ENCODE measurements around the gene NSMF. TPM values are rescaled to one million over a fixed set of nuclear protein-coding genes. Genes with fewer than 3 reads are reported as not detected.

NSMF gene
- total and polyA plus RNA-seq, 10 of the 15 experiments (the other 5 are each of a cell fraction or from before 2014, with no cell fraction given) = 0.13 to 44.3 (median 13.4) TPM

- TF ChIP-seq ETV6 (conservative IDR thresholded peaks at IDR 0.05 in 1 of 2, IDR thresholded peaks at IDR 0.05 in 1 of 2; ENCODE audit: borderline replicate concordance in 1 of 2, low read depth in 1 of 2) (no peak), EP300 (IDR thresholded peaks at IDR 0.05; ENCODE audit: borderline replicate concordance in 1 of 2, control insufficient read depth in 1 of 2, low read depth in 2 of 2, low read length in 2 of 2) (no peak), RBBP5 (conservative IDR thresholded peaks at IDR 0.05) (no peak), ZSCAN29 (IDR thresholded peaks at IDR 0.05) (0 out of 2 replicates have a peak, but pooled peaks have one; percentile 24), SPI1 (IDR thresholded peaks at IDR 0.05; ENCODE audit: borderline replicate concordance, insufficient read depth, low read depth, low read length) (no peak), RAD21 (IDR thresholded peaks at IDR 0.05; ENCODE audit: insufficient read depth, low read depth, low read length) (no peak), RAD51 (IDR thresholded peaks at IDR 0.05) (no peak)
Observed at GRCh38 chr9:137458194-137459151, 661 bp downstream of the NSMF start (continued).

- Histone ChIP-seq H3K9me3 (replicated peaks; ENCODE audit: control insufficient read depth, insufficient read depth, low read length) (no peaks in the 10 kb centered on the region), H2AFZ (ENCODE audit: control insufficient read depth, low read depth, low read length) (no peak overlapping the region), H3K27ac (ENCODE audit: control insufficient read depth, insufficient read depth) (no peak overlapping the region), H3K4me3 (peak overlapping the region; percentile 90), H3K36me3 (ENCODE audit: control insufficient read depth in 2 of 2, insufficient read depth in 2 of 2, low read length in 1 of 2) (no peaks in the 10 kb centered on the region), H3K9ac (ENCODE audit: control insufficient read depth, insufficient read depth, low read length) (peak overlapping the region; percentile 76; the same call in 1 of the 2 replicates), H3K27me3 (replicated peaks in 1 of 2; ENCODE audit: control insufficient read depth in 2 of 2, insufficient read depth in 2 of 2, low read length in 1 of 2) (no peaks in the 10 kb centered on the region), H3K4me2 (ENCODE audit: control insufficient read depth, insufficient read depth) (peak overlapping the region; percentile 98; the same call in 1 of the 2 replicates), H3K79me2 (ENCODE audit: control insufficient read depth, insufficient read depth, low read length) (peaks cover 9% of the 10 kb centered on the region), H4K20me1 (ENCODE audit: control insufficient read depth, insufficient read depth) (no peaks in the 10 kb centered on the region), H3K4me1 (ENCODE audit: control insufficient read depth, insufficient read depth, low read length) (peaks cover 34% of the 10 kb centered on the region)
- intact Hi-C loops (cut with micrococcal nuclease; ENCODE audit: unreplicated experiment) (no loop called here), in situ Hi-C loops (cut with MboI) (no loop called here)
- DNase-seq (ENCODE audit: low read depth, low spot score) (no peak), FAIRE-seq (no peak), ATAC-seq (no peak)
- WGBS (ENCODE audit: insufficient coverage, insufficient replicate concordance, low lambda C conversion rate, missing lambda C conversion rate) = 93% methylated on average over 44 of the region's 44 CpGs
- TSS peak; percentile 65 for BruUV-seq (replicated peaks)
- RAD21 ChIA-PET (ENCODE audit: unreplicated experiment) = no interaction called here
- POLR2A ChIA-PET = interaction anchor here (0.6 kb wide), 1 partner anchor 119 kb away, joined by 3 read pairs; no protein-coding TSS in a partner anchor
- SMC1A ChIA-PET (ENCODE audit: uncharacterized antibody, unreplicated experiment) = interaction anchor here (0.5 kb wide), 1 partner anchor 150 kb away, joined by 3 read pairs; no protein-coding TSS in a partner anchor
- CTCF ChIA-PET = no interaction called here
- no peak for TF ChIP-seq ETV6 (conservative IDR thresholded peaks at IDR 0.05 in 1 of 2, IDR thresholded peaks at IDR 0.05 in 1 of 2; ENCODE audit: borderline replicate concordance in 1 of 2, low read depth in 1 of 2)
- TF ChIP-seq FOXK2 (IDR thresholded peaks at IDR 0.05) = no peak
- no peak for TF ChIP-seq NBN (IDR thresholded peaks at IDR 0.05)
- TF ChIP-seq, protein P1, sequence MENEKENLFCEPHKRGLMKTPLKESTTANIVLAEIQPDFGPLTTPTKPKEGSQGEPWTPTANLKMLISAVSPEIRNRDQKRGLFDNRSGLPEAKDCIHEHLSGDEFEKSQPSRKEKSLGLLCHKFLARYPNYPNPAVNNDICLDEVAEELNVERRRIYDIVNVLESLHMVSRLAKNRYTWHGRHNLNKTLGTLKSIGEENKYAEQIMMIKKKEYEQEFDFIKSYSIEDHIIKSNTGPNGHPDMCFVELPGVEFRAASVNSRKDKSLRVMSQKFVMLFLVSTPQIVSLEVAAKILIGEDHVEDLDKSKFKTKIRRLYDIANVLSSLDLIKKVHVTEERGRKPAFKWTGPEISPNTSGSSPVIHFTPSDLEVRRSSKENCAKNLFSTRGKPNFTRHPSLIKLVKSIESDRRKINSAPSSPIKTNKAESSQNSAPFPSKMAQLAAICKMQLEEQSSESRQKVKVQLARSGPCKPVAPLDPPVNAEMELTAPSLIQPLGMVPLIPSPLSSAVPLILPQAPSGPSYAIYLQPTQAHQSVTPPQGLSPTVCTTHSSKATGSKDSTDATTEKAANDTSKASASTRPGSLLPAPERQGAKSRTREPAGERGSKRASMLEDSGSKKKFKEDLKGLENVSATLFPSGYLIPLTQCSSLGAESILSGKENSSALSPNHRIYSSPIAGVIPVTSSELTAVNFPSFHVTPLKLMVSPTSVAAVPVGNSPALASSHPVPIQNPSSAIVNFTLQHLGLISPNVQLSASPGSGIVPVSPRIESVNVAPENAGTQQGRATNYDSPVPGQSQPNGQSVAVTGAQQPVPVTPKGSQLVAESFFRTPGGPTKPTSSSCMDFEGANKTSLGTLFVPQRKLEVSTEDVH (IDR thresholded peaks at IDR 0.05; ENCODE audit: low read depth, partially characterized antibody) = no peak
- TF ChIP-seq FOS (IDR thresholded peaks at IDR 0.05; ENCODE audit: borderline replicate concordance, extremely low read depth, insufficient read length) = no peak
- TF ChIP-seq ZBTB4 (CRISPR knock-in tag; IDR thresholded peaks at IDR 0.05) = no peak
Observed at GRCh38 chr9:137457406-137458193, 1.5 kb downstream of the NSMF start.
